HL-60 (cell line): ENCODE results near the gene ABCA7.

Experiments used
- GABPA ChIP-seq: IDR thresholded peaks from 2 replicates; pipeline ENCODE4 v1.6.1; 2012; ENCODE audit warnings: low read depth
- POLR2AphosphoS5 ChIP-seq: IDR thresholded peaks from 2 replicates; pipeline ENCODE4 v1.6.1; 2012; ENCODE audit warnings: low read depth
- TF ChIP-seq, protein P1 (sequence below): IDR thresholded peaks from 2 replicates; pipeline ENCODE4 v1.6.1; 2012; ENCODE audit warnings: low read depth; ENCODE audit not compliant: insufficient replicate concordance
- TF ChIP-seq, protein P2 (sequence below): IDR thresholded peaks from one replicate; pipeline ENCODE4 v1.5.1; 2011; ENCODE audit warnings: low read length, control low read depth, inconsistent platforms; ENCODE audit not compliant: insufficient read depth

- TF ChIP-seq GABPA (no peak), POLR2AphosphoS5 (no peak)
- TF ChIP-seq, protein P1, sequence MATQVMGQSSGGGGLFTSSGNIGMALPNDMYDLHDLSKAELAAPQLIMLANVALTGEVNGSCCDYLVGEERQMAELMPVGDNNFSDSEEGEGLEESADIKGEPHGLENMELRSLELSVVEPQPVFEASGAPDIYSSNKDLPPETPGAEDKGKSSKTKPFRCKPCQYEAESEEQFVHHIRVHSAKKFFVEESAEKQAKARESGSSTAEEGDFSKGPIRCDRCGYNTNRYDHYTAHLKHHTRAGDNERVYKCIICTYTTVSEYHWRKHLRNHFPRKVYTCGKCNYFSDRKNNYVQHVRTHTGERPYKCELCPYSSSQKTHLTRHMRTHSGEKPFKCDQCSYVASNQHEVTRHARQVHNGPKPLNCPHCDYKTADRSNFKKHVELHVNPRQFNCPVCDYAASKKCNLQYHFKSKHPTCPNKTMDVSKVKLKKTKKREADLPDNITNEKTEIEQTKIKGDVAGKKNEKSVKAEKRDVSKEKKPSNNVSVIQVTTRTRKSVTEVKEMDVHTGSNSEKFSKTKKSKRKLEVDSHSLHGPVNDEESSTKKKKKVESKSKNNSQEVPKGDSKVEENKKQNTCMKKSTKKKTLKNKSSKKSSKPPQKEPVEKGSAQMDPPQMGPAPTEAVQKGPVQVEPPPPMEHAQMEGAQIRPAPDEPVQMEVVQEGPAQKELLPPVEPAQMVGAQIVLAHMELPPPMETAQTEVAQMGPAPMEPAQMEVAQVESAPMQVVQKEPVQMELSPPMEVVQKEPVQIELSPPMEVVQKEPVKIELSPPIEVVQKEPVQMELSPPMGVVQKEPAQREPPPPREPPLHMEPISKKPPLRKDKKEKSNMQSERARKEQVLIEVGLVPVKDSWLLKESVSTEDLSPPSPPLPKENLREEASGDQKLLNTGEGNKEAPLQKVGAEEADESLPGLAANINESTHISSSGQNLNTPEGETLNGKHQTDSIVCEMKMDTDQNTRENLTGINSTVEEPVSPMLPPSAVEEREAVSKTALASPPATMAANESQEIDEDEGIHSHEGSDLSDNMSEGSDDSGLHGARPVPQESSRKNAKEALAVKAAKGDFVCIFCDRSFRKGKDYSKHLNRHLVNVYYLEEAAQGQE, result no peak
- TF ChIP-seq, protein P2, sequence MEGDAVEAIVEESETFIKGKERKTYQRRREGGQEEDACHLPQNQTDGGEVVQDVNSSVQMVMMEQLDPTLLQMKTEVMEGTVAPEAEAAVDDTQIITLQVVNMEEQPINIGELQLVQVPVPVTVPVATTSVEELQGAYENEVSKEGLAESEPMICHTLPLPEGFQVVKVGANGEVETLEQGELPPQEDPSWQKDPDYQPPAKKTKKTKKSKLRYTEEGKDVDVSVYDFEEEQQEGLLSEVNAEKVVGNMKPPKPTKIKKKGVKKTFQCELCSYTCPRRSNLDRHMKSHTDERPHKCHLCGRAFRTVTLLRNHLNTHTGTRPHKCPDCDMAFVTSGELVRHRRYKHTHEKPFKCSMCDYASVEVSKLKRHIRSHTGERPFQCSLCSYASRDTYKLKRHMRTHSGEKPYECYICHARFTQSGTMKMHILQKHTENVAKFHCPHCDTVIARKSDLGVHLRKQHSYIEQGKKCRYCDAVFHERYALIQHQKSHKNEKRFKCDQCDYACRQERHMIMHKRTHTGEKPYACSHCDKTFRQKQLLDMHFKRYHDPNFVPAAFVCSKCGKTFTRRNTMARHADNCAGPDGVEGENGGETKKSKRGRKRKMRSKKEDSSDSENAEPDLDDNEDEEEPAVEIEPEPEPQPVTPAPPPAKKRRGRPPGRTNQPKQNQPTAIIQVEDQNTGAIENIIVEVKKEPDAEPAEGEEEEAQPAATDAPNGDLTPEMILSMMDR, result no peak
These were observed 54.1 kb downstream of the ABCA7 start for GRCh38 chr19:1093811-1094553.
